Aorta (tissue), 5 donors: ENCODE data around the gene CNTNAP1. TPM values are rescaled to one million over a fixed set of nuclear protein-coding genes. Genes with fewer than 3 reads are reported as not detected.
A peak's percentile ranks its signal among the peaks of the same experiment; 100 is the strongest.

Source experiments
- ATAC-seq: fragments of 200-7000 bp; cut with Tn5 transposase; one replicate; pipeline ENCODE4 v1.9.1; 2022; ENCODE audit warnings: moderate library complexity; ENCODE audit not compliant: low FRiP score
- DNase-seq, 2 donors: peaks; one replicate each; pipeline ENCODE4 v3.0.0-alpha.2; 2020
- H3K27ac ChIP-seq, 2 donors: one replicate each; pipeline ENCODE4 v1.5.1; 2013; ENCODE audit warnings: low read length in 2 of 2, mild to moderate bottlenecking in 2 of 2, moderate library complexity in 2 of 2, control low read depth in 1 of 2, inconsistent platforms in 1 of 2, low read depth in 1 of 2
- H3K27me3 ChIP-seq, 2 donors: one replicate each; pipeline ENCODE4 v1.6.1; 2013; ENCODE audit warnings: control low read depth in 1 of 2, low read length in 1 of 2, mild to moderate bottlenecking in 1 of 2, moderate library complexity in 1 of 2; ENCODE audit not compliant: insufficient read depth in 2 of 2, control insufficient read depth in 1 of 2
- H3K36me3 ChIP-seq, 2 donors: one replicate each; pipeline ENCODE4 v1.6.1; 2013; ENCODE audit warnings: control low read depth in 1 of 2, low read length in 1 of 2, mild to moderate bottlenecking in 1 of 2; ENCODE audit not compliant: insufficient read depth in 2 of 2, control insufficient read depth in 1 of 2
- H3K4me1 ChIP-seq, 2 donors: one replicate each; pipeline ENCODE4 v1.6.1; 2013; ENCODE audit warnings: low read length in 2 of 2, control low read depth in 1 of 2, mild to moderate bottlenecking in 1 of 2, moderate library complexity in 1 of 2; ENCODE audit not compliant: insufficient read depth in 2 of 2, control insufficient read depth in 1 of 2
- H3K4me3 ChIP-seq, 2 donors: one replicate each; pipeline ENCODE4 v1.5.1; 2013; ENCODE audit warnings: low read length in 2 of 2, control low read depth in 1 of 2, mild to moderate bottlenecking in 1 of 2
- H3K9me3 ChIP-seq: one replicate; pipeline ENCODE4 v1.6.1; 2013; ENCODE audit warnings: mild to moderate bottlenecking, low read length; ENCODE audit not compliant: control insufficient read depth
- WGBS, 2 donors: extraction: QIAGEN DNeasy Blood & Tissue Kit; methylation state at CpG; one replicate each; pipeline ENCODE4 v1.1.7; 2013; 5-methylcytosine and 5-hydroxymethylcytosine counted together
- intact Hi-C, 2 donors: fragments of 100-400 bp; cut with DNase I; formaldehyde crosslinking; loops; one replicate each; pipeline versions ENCODE4 v1.14.2 to v1.15.0; 2022
- microRNA-seq, 2 donors: library from miRNA; unstranded; fragments of <30 nt; microRNA quantifications; one replicate each; pipeline ENCODE4 v1.2.0, GENCODE V29; 2020
- polyA plus RNA-seq, 2 donors: library from polyadenylated mRNA; stranded (reverse); fragments of 200-250 nt; gene quantifications; one replicate each; pipeline ENCODE4 v1.2.3, GENCODE V29; 2013
- total RNA-seq, 2 donors: library from RNA; stranded (reverse); fragmentation: NEBNext Ultra II Directional; extraction: Animal tissue kit (Norgen Biotek cat#: 25700); gene quantifications; one replicate each; pipeline ENCODE4 v1.2.1, GENCODE V29; 2021
- donor health status: healthy with polysubstance abuse.
- donor health status: Bipolar disorder and iron deficiency.
- donor health status: DM: no; HTN: no; CAD: no.
- donor health status: DM: no; HTN: no; CAD: no.
- donor health status: DM: yes; HTN: yes; CAD: no.

CNTNAP1 gene
- total and polyA plus RNA-seq, 4 donors: 1.0 to 25.8 (median 9.5) TPM

DNA sequence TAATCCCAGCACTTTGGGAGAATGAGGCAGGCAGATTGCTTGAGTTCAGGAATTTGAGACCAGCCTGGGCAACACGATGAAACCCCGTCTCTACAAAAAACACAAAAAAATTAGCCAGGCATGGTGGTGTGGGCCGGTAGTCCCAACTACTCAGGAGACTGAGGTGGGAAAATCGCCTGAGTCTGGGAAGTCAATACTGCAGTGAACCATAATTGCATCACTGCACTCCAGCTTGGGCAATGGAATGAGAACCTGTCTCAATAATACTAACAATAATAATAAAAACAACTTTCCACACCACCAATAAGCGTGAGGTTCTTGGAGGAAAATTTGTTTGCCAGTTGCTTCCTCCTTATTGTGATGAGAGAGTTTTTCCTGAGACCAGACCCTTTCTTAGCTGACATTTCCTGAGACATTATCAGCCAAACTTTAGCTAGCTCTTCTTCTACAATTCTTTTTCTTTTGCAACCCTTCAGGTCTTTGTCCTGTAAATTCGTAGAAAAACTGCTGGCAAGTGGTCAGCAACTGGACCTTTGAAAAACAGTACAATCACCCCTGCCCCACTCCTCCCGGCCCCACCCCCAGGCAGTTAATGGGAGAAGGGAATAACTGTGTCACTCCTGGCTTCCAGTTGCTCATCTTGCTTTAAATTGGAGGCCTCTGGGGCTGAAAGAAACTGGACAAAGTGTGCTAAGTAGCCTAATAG, 66.0 kb downstream of the CNTNAP1 start:
- 61 to 62% methylated on average over 7 of the region's 7 CpGs for WGBS, 2 donors
- Histone ChIP-seq H3K9me3 (no peaks in the 10 kb centered on the region), H3K4me1 (peaks cover 0 to 3% of the 10 kb centered on the region in 2 donors), H3K36me3 (no peaks in the 10 kb centered on the region), H3K27me3 (no peaks in the 10 kb centered on the region), H3K4me3 (no peak overlapping the region), H3K27ac (no peak overlapping the region)
- DNase-seq (no peak), ATAC-seq (peak; percentile 54)
- intact Hi-C loops: no loop called here

DNA sequence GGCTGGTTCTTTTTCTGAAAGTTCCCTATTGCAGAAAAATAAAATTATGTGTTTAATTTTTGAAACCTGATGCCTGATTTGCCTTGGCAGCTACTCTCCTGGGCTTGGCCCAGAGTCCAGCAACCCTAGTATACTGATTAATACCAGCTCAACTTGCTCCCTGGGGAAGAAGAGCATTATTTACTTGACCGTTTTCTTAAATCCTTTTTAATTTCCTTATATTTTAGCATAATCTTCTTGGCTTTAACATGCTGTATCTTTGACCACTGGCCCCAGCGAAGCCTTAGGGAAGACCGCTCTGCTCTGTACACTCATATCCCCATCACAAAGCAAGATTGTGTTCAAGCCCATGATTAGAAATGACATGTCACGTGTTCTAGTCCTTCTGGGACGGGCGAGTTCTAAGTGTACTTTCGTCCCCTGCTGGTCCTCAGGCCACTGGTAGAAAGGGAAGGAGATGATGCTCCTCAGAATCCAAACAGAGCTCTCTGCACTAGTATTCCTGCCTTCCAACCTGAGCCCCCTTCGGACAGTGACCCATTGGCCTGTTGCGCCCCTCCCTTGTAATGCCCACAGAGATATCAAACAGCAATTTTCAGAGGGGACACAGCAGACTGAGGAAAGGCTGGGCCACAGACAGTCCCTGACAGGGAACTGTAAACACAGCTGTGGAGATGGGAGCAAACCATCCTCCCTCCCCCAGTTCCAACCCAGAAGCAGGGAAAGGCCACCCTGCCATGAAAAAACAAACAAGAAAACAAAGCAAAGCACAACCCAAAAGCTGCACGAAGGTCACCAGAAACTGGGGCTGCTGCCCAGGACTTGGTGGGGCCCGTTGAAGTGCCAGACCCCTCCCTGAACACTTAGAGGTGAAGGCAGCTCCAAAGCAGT, 66.8 kb downstream of the CNTNAP1 start:
- Histone ChIP-seq H3K9me3 (no peaks in the 10 kb centered on the region), H3K36me3 (no peaks in the 10 kb centered on the region), H3K27me3 (no peaks in the 10 kb centered on the region), H3K4me3 (no peak overlapping the region), H3K4me1 (no peaks in the 10 kb centered on the region), H3K27ac (no peak overlapping the region)
- WGBS, 2 donors: 67 to 68% methylated on average over 11 of the region's 11 CpGs
- DNase-seq: no peak
- intact Hi-C loops: no loop called here
- ATAC-seq: peak; percentile 25

Small RNA genes lying within 50 kb of the gene (microRNA-seq; reads per million reads assigned to microRNA genes)
- 0 to 1.2 reads per million in 2 donors for gene MIR6780A

Other genes with a start within 250 kb of the CNTNAP1 start
- 100 to 1,000 TPM in 1 of 2 donors, 10 to 100 TPM in 1; 96.2 to 111 TPM for gene ATP6V0A1, start 223.7 kb upstream of the CNTNAP1 start, total RNA-seq
- 10 to 100 TPM; 13.4 to 47.5 TPM for gene ATP6V0A1, start 223.7 kb upstream of the CNTNAP1 start, polyA plus RNA-seq
- gene NAGLU, start 146.3 kb upstream of the CNTNAP1 start, total RNA-seq: 10 to 100 TPM; 38.8 to 41.9 TPM
- gene NAGLU, start 146.3 kb upstream of the CNTNAP1 start, polyA plus RNA-seq: 10 to 100 TPM; 22.3 to 75.0 TPM
- gene HSD17B1, start 129.6 kb upstream of the CNTNAP1 start, total RNA-seq: 1 to 10 TPM in 1 of 2 donors, under 1 TPM in 1; 0.62 to 1.3 TPM
- gene HSD17B1, start 129.6 kb upstream of the CNTNAP1 start, polyA plus RNA-seq: 1 to 10 TPM in 1 of 2 donors, under 1 TPM in 1; 0.50 to 7.6 TPM
- 10 to 100 TPM; 34.0 to 43.2 TPM for gene COASY, start 120.4 kb upstream of the CNTNAP1 start, total RNA-seq
- gene COASY, start 120.4 kb upstream of the CNTNAP1 start, polyA plus RNA-seq: 10 to 100 TPM; 23.0 to 89.5 TPM
- 10 to 100 TPM; 31.9 to 34.2 TPM for gene MLX, start 115.4 kb upstream of the CNTNAP1 start, total RNA-seq
- 10 to 100 TPM; 33.8 to 38.6 TPM for gene MLX, start 115.4 kb upstream of the CNTNAP1 start, polyA plus RNA-seq
- 1 to 10 TPM; 3.9 to 5.2 TPM for gene PSMC3IP, start 104.8 kb upstream of the CNTNAP1 start, total RNA-seq
- 10 to 100 TPM in 1 of 2 donors, 1 to 10 TPM in 1; 3.8 to 14.4 TPM for gene PSMC3IP, start 104.8 kb upstream of the CNTNAP1 start, polyA plus RNA-seq
- gene RETREG3, start 73.2 kb upstream of the CNTNAP1 start, total RNA-seq: 10 to 100 TPM; 42.9 to 54.1 TPM
- gene RETREG3, start 73.2 kb upstream of the CNTNAP1 start, polyA plus RNA-seq: 10 to 100 TPM; 11.5 to 27.6 TPM
- 10 to 100 TPM; 21.5 to 24.9 TPM for gene TUBG1, start 72.8 kb upstream of the CNTNAP1 start, total RNA-seq
- 10 to 100 TPM; 15.7 to 19.5 TPM for gene TUBG1, start 72.8 kb upstream of the CNTNAP1 start, polyA plus RNA-seq
- gene TUBG2, start 23.2 kb upstream of the CNTNAP1 start, total RNA-seq: 10 to 100 TPM; 23.4 to 42.6 TPM
- 10 to 100 TPM; 23.9 to 72.2 TPM for gene TUBG2, start 23.2 kb upstream of the CNTNAP1 start, polyA plus RNA-seq
- gene PLEKHH3, start 5.5 kb upstream of the CNTNAP1 start, total RNA-seq: 10 to 100 TPM; 27.0 to 47.5 TPM
- gene PLEKHH3, start 5.5 kb upstream of the CNTNAP1 start, polyA plus RNA-seq: 10 to 100 TPM; 10.0 to 59.3 TPM
- 1 to 10 TPM; 2.5 to 3.4 TPM for gene CCR10, start 688 bp upstream of the CNTNAP1 start, total RNA-seq
- 1 to 10 TPM in 1 of 2 donors, under 1 TPM in 1; 0.50 to 3.7 TPM for gene CCR10, start 688 bp upstream of the CNTNAP1 start, polyA plus RNA-seq
- gene EZH1, start 62.5 kb downstream of the CNTNAP1 start, total RNA-seq: 10 to 100 TPM; 62.5 to 72.4 TPM
- 10 to 100 TPM; 22.4 to 41.7 TPM for gene EZH1, start 62.5 kb downstream of the CNTNAP1 start, polyA plus RNA-seq
- 10 to 100 TPM; 27.1 to 77.7 TPM for gene RAMP2, start 78.7 kb downstream of the CNTNAP1 start, total RNA-seq
- 10 to 100 TPM in 1 of 2 donors, 1 to 10 TPM in 1; 8.1 to 14.5 TPM for gene RAMP2, start 78.7 kb downstream of the CNTNAP1 start, polyA plus RNA-seq
- 10 to 100 TPM; 31.2 to 33.8 TPM for gene VPS25, start 90.9 kb downstream of the CNTNAP1 start, total RNA-seq
- 10 to 100 TPM; 45.5 to 46.8 TPM for gene VPS25, start 90.9 kb downstream of the CNTNAP1 start, polyA plus RNA-seq
- gene WNK4, start 98.1 kb downstream of the CNTNAP1 start, total RNA-seq: under 1 TPM; 0.19 to 0.24 TPM
- gene WNK4, start 98.1 kb downstream of the CNTNAP1 start, polyA plus RNA-seq: 1 to 10 TPM in 1 of 2 donors, not detected in 1; 1.1 TPM
- 10 to 100 TPM; 31.7 to 34.8 TPM for gene COA3, start 116.2 kb downstream of the CNTNAP1 start, total RNA-seq
- 100 to 1,000 TPM in 1 of 2 donors, 10 to 100 TPM in 1; 75.9 to 117 TPM for gene COA3, start 116.2 kb downstream of the CNTNAP1 start, polyA plus RNA-seq
- gene CNTD1, start 116.3 kb downstream of the CNTNAP1 start, total RNA-seq: under 1 TPM in 1 of 2 donors, not detected in 1; 0.81 TPM
- gene CNTD1, start 116.3 kb downstream of the CNTNAP1 start, polyA plus RNA-seq: 1 to 10 TPM in 1 of 2 donors, under 1 TPM in 1; 0.33 to 2.1 TPM
- 10 to 100 TPM; 66.9 to 76.9 TPM for gene BECN1, start 141.8 kb downstream of the CNTNAP1 start, total RNA-seq
- 100 to 1,000 TPM in 1 of 2 donors, 10 to 100 TPM in 1; 67.8 to 105 TPM for gene BECN1, start 141.8 kb downstream of the CNTNAP1 start, polyA plus RNA-seq
- gene PSME3, start 150.9 kb downstream of the CNTNAP1 start, total RNA-seq: 10 to 100 TPM; 57.7 to 69.8 TPM
- gene PSME3, start 150.9 kb downstream of the CNTNAP1 start, polyA plus RNA-seq: 10 to 100 TPM; 41.1 to 58.6 TPM
- 1 to 10 TPM; 1.8 to 2.6 TPM for gene AOC2, start 162.0 kb downstream of the CNTNAP1 start, total RNA-seq
- under 1 TPM; 0.25 to 0.38 TPM for gene AOC2, start 162.0 kb downstream of the CNTNAP1 start, polyA plus RNA-seq
- 100 to 1,000 TPM; 270 to 344 TPM for gene AOC3, start 168.7 kb downstream of the CNTNAP1 start, total RNA-seq
- 100 to 1,000 TPM in 1 of 2 donors, 10 to 100 TPM in 1; 82.1 to 107 TPM for gene AOC3, start 168.7 kb downstream of the CNTNAP1 start, polyA plus RNA-seq
- not detected for gene G6PC1, start 218.3 kb downstream of the CNTNAP1 start, total RNA-seq
- gene G6PC1, start 218.3 kb downstream of the CNTNAP1 start, polyA plus RNA-seq: 1 to 10 TPM in 1 of 2 donors, not detected in 1; 3.0 TPM